HS-5 (cell line): Measurements from ENCODE around the gene PDC.

ENCODE experiments used
- DNase-seq: peaks from one replicate; pipeline ENCODE4 v3.0.0-alpha.2; 2012; ENCODE audit warnings: low read depth

PDC gene

DNA sequence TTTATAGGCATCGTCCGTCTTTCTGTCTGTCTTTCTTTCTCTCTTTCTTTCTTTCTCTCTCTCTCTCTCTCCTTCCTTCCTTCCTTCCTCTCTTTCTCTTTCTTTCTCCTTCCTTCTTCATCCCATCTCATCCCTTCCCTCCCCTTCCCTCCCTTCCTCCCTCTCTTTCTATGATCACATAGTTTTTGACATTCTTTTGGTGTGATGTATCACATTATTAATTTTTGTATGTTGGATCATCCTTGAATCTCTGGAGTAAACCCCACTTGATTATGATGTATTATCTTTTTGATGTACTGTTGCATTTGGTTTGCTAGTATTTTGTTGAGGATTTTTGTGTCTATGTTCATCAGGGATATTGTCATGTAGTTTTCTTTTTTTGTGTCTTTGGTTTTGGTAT, 59.5 kb downstream of the PDC start:
- DNase-seq, result peak; percentile 19
